Measurements from ENCODE around the gene ZNF780B. TPM values are rescaled to one million over a fixed set of nuclear protein-coding genes. Genes with fewer than 3 reads are reported as not detected.

ZNF780B gene
- total RNA-seq, 2 donors from 2014 or later, result 21.2 to 25.3 TPM

- Histone ChIP-seq H3K27me3 (replicated peaks; ENCODE audit: insufficient read depth) (no peaks in the 10 kb centered on the region), H3K4me3 (no peak overlapping the region), H3K4me1 (ENCODE audit: control insufficient read depth in 1 of 2, low read depth in 2 of 2) (peaks cover 4 to 16% of the 10 kb centered on the region in 2 donors), H3K9me3 (peaks cover 27% of the 10 kb centered on the region), H3K36me3 (no peaks in the 10 kb centered on the region), H3K27ac (no peak overlapping the region)
- no peak for TF ChIP-seq CTCF (IDR thresholded peaks at IDR 0.05)
- DNase-seq (ENCODE audit: low spot score), result no peak
- no peak for ATAC-seq (ENCODE audit: insufficient number of reproducible peaks, low FRiP score, low read depth)
Observed at GRCh38 chr19:40059624-40060023, 3.6 kb upstream of the ZNF780B start.

GRCh38 chr19:40057166-40057565 lies 1.1 kb upstream of the ZNF780B start:
- ATAC-seq (ENCODE audit: insufficient number of reproducible peaks, low FRiP score, low read depth) (no peak), DNase-seq (ENCODE audit: low spot score) (no peak)
- Histone ChIP-seq H3K36me3 (no peaks in the 10 kb centered on the region), H3K27ac (no peak overlapping the region), H3K27me3 (replicated peaks; ENCODE audit: insufficient read depth) (no peaks in the 10 kb centered on the region), H3K4me1 (ENCODE audit: control insufficient read depth in 1 of 2, low read depth in 2 of 2) (peaks cover 4 to 21% of the 10 kb centered on the region in 2 donors), H3K4me3 (no peak overlapping the region), H3K9me3 (peaks cover 16% of the 10 kb centered on the region)
- TF ChIP-seq CTCF (IDR thresholded peaks at IDR 0.05), result no peak

GRCh38 chr19:40056505-40056904 lies 474 bp upstream of the ZNF780B start:
- H3K4me3 ChIP-seq, result peak overlapping the region; percentile 75
- peaks cover 19% of the 10 kb centered on the region for H3K9me3 ChIP-seq
- peaks cover 4 to 21% of the 10 kb centered on the region in 2 donors for H3K4me1 ChIP-seq (ENCODE audit: control insufficient read depth in 1 of 2, low read depth in 2 of 2)
- H3K36me3 ChIP-seq, result no peaks in the 10 kb centered on the region
- H3K27me3 ChIP-seq (replicated peaks; ENCODE audit: insufficient read depth), result no peaks in the 10 kb centered on the region
- DNase-seq (ENCODE audit: low spot score) (no peak), ATAC-seq (ENCODE audit: insufficient number of reproducible peaks, low FRiP score, low read depth) (no peak)
- H3K27ac ChIP-seq, result peak overlapping the region in 1 of 2 donors; percentile 33
- TF ChIP-seq CTCF (IDR thresholded peaks at IDR 0.05), result no peak

- DNase-seq (ENCODE audit: low spot score), result no peak
- no peak for ATAC-seq (ENCODE audit: insufficient number of reproducible peaks, low FRiP score, low read depth)
- H3K27me3 ChIP-seq (replicated peaks; ENCODE audit: insufficient read depth), result no peaks in the 10 kb centered on the region
- peaks cover 4 to 21% of the 10 kb centered on the region in 2 donors for H3K4me1 ChIP-seq (ENCODE audit: control insufficient read depth in 1 of 2, low read depth in 2 of 2)
- H3K9me3 ChIP-seq, result peaks cover 14% of the 10 kb centered on the region
- no peaks in the 10 kb centered on the region for H3K36me3 ChIP-seq
- peak overlapping the region; percentile 75 for H3K4me3 ChIP-seq
- TF ChIP-seq CTCF (IDR thresholded peaks at IDR 0.05), result no peak
- no peak overlapping the region for H3K27ac ChIP-seq
Observed at GRCh38 chr19:40055049-40055448, 982 bp downstream of the ZNF780B start.

GRCh38 chr19:40054632-40055031 lies 1.4 kb downstream of the ZNF780B start:
- Histone ChIP-seq H3K27ac (no peak overlapping the region), H3K36me3 (peaks cover 3% of the 10 kb centered on the region), H3K4me3 (peak overlapping the region; percentile 75), H3K9me3 (peaks cover 11% of the 10 kb centered on the region), H3K4me1 (ENCODE audit: control insufficient read depth in 1 of 2, low read depth in 2 of 2) (peaks cover 4 to 21% of the 10 kb centered on the region in 2 donors), H3K27me3 (replicated peaks; ENCODE audit: insufficient read depth) (no peaks in the 10 kb centered on the region)
- TF ChIP-seq CTCF (IDR thresholded peaks at IDR 0.05), result no peak
- ATAC-seq (ENCODE audit: insufficient number of reproducible peaks, low FRiP score, low read depth) (no peak), DNase-seq (ENCODE audit: low spot score) (no peak)
